ENCODE data around the gene FOXP1.
A peak's percentile ranks its signal among the peaks of the same experiment; 100 is the strongest.

Gene FOXP1

DNA sequence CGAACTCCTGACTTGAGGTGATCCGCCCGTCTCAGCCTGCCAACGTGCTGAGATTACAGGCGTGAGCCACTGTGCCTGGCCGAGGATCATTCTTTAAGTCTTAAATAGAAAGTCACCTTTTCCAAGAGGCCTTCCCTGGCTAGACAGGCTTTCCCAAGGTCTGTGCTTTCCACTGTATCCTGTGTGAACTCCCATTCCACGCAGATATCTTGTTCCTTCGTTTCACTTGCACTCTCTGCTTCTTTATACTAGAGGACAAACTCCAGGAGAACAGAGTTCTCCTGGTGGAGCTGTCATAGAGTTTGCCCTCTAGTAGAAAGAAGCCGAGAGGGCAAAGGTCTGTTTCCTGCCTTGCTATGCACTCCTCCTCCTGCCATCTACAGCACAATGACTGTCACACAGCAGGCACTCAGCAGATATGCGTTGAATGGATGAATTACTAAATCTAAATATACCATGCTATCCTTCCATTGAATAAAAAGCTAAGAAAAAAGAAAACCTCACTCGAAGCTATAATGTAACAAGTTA, 211.2 kb downstream of the FOXP1 start:
- no peak for DNase-seq (ENCODE audit: low read depth)

DNA sequence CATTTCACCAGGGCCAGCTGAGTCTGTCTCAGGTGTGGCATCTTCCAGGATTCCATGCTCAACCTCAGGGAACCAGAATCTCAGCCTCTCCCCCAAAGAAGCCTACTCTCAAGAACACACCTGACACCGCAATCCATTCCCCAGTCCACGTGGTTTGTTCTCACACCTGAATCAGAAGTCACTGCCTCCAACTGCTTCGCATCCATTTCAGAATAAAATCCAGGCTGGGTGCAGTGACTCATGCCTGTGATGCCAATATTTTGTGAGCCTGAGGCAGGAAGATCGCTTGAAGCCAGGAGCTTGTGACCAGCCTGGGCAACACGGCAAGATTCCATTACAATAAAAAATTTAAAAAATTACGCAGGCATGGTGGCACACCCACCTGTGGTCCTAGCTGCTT, 212.2 kb downstream of the FOXP1 start:
- no peak for DNase-seq (ENCODE audit: low read depth)

DNA sequence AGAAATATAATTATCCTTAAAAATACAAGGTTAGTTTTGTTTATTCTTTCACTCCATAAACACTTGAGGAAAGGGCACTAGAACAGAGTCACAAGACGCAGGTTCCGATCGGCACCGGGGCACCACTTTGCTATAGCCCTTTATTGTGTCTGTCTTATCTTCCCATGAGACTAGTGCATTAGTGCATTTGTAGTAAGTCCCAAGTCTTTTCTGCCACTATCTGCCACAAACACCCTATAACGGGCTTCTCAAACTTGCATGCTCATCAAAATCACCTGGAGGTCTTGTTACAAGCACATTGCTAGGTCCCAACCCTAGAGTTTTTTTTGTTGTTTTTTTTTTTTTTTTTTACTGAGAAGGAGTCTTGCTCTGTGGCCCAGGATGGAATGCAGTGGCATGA, 213.1 kb downstream of the FOXP1 start:
- DNase-seq (ENCODE audit: low read depth), result no peak

DNA sequence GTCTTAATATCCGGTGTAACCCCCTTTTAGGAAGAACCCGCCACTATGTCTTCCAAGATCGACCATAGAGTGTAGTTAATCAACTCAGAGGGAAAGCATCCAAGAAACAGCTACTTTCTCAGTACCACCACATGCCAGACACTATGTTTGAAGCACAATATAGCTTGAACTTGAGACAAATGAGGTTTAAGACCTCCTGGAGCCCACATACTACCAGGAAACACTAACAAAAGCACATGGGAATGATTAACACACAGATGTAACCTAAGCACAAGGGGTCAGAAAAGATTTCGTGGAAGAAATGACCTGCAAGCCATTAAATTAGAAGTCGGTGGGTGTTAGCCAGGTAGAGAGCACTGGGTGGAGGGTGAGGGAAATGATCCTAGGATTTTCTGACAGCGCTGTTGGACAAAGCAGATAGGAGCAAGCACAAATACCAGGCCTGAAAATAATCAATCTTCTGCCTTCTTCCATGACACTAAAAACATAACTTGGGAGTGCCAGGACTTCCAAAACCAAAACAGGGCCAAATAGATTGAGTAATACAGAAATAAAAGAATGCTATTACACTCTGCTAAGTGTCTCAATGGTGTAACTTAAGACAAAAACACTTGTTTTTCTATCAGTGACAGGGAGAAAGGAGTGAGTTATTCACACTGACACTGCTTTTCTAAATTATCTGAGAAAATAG, 213.7 kb downstream of the FOXP1 start:
- DNase-seq (ENCODE audit: low read depth), result no peak

DNA sequence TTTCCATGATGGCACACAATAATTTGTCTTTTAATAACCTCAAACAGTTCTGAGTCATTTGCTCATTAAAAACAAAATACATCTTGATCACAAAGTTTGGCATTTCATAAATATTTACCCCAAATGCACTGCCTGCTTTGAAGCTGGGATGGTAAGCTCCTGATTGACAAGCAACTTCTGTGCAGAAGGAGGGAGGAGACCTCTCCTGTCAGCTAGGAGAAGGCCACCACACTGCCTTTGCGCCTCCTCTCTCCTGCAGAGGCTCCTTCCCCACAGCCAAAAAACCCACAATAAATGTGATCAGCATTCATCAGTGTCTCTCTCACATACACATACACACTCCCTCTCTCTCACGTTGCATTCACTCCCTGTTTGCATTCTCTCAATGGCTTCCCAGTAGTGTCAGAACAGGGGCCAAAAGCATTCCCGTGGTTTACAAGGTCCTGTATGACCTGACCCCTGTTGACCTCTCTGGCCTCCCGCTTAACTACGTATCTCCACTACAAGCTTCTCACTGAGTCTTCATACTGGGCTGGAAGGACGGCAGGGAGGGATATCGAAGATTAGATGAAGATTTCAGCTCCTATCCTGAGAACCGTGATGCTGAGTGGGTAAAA, 216.4 kb downstream of the FOXP1 start:
- DNase-seq (ENCODE audit: low read depth), result no peak

DNA sequence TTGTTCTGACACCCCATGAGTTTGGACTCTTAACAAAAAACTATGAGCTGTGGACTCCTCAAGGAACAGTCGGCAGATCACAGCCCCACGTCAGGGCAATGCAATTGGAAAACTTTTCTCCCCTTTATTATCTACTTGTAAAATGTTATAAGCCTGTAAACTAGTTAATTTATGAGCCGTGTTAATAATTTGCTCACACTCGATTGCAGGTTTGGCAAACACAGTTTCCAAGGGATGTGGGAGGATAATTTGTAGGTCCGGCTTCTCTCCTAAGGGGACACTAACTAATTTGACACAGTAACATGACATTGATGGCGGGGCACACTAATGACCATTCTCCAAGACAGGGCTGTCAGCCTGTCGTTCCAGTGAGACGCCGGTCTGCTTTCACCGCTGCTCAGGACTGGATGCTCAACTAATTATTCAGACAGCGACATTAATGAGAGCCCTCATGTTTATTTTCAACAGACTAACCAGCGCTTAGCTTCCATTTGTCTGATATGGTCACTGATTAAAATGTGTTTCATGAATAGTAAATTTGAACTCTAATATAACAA, 222.1 kb downstream of the FOXP1 start:
- no peak for DNase-seq (ENCODE audit: low read depth)

DNA sequence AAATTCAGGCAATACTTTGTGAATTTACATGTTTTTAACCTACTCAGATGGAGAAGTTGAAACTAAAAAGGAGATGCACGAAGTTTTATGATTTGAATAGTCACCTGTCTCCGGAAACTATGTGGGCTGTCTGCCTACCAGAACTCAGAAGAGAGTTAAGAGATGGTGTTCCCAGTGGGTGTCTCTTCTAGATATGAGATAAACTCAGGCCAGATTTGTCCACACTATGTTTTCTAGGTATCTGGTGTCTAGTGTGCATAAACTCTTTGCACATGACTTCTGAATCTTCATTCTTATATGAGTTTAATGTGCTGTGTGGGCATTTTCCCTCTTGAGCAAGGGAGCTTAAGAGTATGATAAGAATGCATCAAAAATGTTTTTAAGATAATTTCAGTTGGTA, 222.8 kb downstream of the FOXP1 start:
- DNase-seq (ENCODE audit: low read depth), result no peak

DNA sequence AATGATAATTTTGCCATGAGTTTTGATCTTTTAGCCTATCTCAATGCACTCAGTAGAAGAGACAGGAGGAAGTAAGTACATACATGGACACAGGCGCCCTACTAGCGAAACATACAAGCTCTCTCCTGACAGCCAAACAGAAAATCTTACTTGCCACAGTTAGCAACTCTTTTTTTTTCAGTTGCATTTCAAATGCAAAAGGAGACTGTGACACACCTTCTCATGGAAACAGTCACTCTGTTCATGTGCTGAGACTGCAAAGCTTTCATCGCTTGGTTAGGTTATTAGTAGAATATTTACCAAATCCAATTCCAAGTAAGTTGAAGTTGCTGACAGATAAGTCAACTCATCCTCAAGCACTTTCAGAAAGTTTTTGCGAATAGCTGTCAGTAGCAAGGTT, 223.3 kb downstream of the FOXP1 start:
- no peak for DNase-seq (ENCODE audit: low read depth)

DNA sequence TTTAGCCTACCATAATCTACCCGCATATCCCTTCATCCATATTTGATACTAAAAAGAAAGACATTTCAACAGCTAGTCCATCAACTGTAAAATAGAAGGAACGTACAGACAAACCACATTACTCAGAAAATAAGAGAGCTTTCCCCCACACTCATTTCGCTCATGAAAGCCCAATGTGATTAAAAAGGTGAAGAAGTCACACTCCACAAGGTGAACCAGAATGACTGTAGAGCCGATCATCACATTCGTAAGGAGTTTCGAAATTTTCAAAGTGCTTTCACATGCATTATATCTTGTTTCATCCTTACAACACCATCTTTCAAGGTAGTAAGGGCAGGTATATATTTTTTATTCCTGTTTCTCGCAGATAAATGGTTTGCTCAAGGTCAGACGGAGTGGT, 225.3 kb downstream of the FOXP1 start:
- no peak for DNase-seq (ENCODE audit: low read depth)

DNA sequence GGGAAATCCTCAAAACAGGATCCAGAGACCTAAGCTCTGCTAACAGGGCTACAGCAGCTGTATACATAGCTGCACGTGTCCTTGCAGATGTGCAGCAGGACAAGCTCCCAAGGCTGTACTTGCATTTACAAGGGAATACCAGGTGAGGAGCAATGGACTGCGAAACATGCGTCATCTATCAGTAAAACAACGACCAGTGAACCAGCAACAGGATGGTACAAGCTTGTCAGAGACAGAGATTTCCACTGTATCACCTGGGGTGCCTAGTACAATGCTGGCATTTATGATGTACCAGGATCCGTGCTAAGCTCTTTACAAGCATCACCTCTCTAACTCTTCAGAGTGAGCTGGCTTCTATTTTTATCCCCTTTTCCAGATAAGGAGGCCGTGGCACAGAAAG, 227.3 kb downstream of the FOXP1 start:
- no peak for DNase-seq (ENCODE audit: low read depth)

DNA sequence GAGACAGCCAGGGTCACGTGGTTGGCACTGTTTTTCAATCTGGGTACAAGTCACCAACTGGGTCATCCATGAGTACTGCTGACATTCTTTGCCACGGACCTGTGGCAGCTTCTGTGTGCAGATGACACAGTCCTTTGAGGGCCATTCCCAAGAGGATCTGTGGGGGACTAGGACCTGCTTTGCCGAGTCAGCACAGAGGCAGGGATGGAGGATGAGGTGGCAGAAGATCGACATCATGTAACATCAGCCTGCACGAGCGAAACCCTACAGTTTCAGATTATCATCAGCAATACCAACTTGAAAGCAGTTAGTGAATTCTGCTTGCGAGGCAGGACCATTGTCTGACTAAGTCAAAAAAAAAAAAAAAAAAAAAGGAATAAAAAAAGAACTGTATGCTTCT, 227.7 kb downstream of the FOXP1 start:
- DNase-seq (ENCODE audit: low read depth), result no peak

DNA sequence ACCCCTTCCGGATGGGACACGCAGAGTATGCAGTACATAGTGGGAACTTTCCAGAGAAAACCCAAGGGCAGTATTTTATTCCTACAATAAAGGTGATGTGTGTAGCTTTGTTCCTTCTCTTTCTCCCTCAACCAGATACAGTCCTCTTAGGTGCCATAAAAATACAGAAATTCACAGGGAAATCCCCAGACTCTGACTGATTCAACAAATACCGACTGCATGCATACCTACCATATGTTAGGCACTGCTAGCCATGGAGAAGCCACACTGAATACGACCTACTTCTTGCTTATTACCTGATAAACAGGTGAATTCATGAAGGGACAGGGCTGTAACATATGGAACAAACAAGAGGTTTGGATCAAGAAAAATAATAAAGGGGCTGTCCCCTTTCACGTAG, 228.5 kb downstream of the FOXP1 start:
- DNase-seq (ENCODE audit: low read depth), result no peak

DNA sequence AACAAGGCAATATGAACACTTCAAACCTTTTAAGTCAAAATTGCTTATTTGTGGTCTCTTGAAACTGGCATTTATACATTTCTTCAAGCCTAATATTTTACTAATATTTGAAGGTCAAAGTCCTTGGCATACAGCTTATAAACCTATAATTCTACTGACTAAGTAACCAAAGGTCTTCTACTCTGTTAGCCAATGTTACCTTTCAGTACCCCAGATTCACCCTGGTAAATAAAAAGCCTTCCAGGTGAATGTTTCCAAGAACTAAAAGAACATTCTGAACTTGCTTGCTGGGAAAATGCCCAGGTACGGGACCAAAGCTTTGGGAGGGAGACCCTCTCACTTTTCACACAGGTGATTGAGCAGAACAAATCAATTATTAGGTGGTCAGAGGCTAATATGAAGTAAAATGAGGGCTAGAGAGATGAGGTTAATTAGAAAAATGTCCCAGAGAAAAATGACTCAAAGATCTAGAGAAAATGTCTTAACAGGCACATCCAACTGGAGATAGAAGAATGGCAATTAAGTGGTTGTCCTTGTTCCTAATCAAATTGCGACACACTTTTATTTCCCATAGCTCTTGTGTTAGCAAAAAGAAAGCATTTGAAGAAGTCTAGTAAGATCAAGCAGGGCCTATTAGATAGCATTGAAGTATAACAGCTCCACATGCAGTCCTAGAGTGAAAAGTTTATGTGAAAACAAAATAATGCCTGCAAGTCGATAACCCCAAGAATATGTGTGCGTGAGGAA, 232.0 kb downstream of the FOXP1 start:
- no peak for DNase-seq (ENCODE audit: low read depth)

DNA sequence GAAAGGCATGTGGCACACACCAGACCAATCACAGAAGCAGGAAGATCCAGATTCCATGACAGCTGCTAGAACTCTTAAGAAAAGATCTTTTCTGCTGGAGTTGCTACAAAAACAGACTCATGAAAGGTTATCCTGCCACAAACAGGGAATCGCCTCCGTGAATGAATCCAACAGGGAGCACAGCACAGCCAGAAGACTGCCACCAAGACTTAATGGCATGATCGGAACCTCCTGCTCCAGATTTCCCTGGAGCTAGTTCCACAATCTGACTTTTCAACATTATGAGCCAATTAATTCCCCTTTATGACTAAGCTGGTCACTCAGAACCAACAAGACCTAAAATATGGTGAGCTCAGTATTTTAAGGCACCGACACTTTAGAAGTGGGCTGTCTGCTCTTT, 232.5 kb downstream of the FOXP1 start:
- no peak for DNase-seq (ENCODE audit: low read depth)

DNA sequence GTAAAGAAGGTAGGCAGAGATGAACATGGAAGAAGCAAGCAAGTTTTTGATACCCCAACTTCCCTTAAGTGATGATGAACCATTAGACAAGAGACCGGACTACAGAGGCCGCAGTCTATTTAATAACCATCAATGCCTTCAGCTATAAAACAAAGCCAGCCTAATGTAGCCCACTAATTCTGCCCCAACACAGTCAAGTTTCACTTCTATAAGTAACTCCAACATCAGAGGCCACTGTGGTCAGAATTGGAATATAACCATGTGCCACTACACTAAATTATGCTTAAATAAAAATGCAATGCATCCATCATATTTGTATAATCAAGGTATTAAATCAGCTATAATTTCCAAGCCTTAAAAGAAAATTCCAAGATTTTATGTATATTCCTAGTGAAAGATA, 234.7 kb downstream of the FOXP1 start:
- DNase-seq (ENCODE audit: low read depth), result no peak

DNA sequence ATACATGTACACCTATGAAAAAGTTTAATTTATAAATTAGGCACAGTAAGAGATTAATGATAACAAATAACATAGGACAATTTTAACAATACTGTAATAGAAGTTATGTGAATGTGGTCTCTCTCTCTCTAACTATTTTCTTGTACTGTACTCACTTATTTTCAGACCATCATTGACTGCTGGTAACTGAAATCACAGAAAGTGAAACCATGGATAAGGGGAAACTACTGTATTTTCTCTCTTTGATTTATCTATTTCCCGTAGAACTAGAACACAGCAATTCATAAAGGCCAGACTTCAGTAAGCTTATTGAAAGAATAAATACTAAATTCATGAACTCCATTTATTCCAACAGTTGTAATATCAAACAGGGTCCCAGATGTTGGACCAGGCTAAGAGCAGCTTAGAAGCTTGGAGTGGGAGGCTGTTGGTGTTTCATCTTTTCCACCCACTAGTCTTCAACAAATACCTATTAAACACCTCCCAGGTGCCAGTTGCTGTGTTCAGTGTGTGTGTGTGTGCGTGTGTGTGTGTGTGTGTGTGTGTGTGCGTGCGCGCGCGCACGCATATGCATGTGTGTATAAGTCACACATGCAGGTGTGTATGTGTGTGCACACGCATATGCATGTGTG, 235.4 kb downstream of the FOXP1 start:
- DNase-seq (ENCODE audit: low read depth), result no peak

DNA sequence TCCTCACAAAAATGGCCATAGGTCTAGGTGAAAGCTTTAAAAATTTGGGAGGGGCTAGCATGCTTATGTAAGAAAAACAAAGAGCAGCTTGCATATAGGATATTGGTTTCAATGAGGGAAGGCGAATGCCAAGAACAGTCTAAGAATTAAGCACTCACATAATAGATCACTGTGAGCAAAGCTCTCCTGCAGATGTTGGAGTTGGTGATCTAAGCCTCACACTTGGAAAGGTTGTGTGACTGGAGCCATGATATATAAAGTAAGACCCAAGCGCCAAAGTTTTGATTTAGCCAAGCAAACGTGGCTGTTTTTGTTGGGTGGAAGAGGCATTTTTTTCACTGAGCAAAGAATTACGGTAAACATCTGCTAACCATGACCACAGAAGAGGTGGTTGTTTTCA, 237.5 kb downstream of the FOXP1 start:
- DNase-seq (ENCODE audit: low read depth), result no peak

DNA sequence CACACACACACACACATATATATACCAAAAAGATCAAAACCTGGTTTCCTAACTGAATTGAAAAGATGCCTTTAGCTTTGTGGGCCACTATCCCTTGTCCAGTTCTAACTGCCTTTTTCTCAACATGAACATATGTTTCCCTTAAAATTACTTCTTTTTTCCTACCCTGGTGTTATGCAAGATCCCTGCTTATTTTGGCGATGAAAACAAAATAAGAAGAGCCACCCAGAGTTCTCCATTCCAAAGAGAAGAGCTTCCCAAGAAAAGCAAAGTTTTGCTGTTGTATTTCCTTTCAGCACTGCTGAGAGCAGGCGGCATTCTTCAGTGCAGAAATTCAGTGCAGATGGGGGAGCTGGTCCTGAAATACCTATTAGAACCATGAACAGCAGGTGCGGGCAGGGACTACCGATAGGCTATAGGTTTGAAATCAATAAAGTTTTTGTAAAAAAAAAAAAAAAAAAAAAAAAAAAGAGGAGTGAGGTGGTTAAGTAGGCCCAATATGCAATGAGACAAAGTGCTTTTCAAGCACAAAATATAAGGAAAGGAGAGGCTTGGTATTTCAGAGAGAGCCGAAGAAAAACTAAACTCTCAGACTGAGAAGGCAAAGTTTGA, 238.0 kb downstream of the FOXP1 start:
- no peak for DNase-seq (ENCODE audit: low read depth)

DNA sequence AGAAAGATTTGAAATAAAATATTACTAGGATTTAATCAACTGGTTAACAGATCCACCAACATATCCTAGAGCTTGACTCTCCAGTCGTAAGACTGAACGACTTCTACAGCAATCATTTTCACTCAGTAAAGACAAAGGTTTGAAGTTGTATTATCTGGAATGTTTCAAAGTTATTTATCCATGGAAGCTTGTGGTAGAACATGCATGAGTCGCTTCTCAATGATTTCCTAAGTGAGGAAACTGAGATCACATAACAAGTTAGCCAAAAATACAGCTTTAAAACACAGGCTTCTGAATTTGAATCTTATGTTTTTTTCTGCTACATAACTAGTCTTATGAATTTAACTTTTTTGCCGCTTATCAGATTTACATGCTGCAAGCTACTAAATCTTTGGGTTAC, 241.8 kb downstream of the FOXP1 start:
- peak; percentile 43 for DNase-seq (ENCODE audit: low read depth)

DNA sequence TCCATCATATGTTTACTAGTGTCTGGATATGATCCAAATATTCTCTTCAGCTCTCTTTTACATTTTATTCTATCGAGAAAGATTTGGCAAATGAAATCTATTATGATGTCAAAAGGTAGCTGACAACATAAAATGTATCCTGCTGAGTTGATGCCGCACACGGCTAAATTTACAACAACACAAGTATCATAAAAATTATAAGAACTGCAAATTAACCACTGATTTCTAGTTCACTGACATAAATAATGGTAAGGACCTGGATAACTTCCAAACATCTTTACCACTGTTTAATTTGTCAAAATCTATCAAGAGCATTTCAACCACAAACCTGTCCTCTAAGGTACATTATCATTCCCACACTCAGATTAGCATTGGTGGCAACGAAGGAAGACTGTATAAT, 244.5 kb downstream of the FOXP1 start:
- DNase-seq (ENCODE audit: low read depth), result no peak

DNA sequence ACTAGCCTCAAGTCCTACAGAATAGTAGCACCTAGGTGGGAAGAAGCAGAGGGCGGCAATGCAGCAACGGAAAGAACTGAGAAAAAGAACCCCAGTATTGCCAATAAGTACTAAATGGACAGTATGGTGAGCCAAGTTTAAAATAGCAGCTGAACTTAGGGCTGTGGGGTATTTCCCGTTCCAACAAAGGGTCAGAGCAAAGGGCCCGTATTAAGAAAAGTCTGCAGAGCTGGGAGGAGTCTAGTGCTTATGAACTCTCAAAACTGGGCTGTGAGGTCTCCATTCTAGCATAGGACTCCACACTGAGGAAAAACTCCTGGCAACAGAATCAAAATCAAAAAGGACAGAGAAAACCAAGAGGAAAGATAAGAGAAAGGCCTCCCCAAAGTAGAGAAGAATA, 250.7 kb downstream of the FOXP1 start:
- no peak for DNase-seq (ENCODE audit: low read depth)

DNA sequence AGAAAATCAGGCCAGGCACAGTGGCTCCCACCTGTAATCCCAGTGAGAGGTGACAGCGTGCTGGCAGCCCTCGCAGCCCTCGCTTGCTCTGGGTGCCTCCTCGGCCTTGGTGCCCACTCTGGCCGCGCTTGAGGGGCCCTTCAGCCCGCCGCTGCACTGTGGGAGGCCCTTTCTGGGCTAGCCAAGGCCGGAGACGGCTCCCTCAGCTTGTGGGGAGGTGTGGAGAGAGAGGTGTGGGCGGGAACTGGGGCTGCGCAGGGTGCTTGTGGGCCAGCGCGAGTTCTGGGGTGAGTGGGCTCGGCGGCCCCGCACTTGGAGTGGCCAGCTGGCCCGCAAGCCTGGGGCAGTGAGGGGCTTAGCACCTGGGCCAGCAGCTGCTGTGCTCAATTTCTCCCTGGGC, 252.6 kb downstream of the FOXP1 start:
- DNase-seq (ENCODE audit: low read depth), result no peak

Measured in non-pigmented ciliary epithelial cell (primary cell).